Measurements from ENCODE around the gene MALRD1.

DNA sequence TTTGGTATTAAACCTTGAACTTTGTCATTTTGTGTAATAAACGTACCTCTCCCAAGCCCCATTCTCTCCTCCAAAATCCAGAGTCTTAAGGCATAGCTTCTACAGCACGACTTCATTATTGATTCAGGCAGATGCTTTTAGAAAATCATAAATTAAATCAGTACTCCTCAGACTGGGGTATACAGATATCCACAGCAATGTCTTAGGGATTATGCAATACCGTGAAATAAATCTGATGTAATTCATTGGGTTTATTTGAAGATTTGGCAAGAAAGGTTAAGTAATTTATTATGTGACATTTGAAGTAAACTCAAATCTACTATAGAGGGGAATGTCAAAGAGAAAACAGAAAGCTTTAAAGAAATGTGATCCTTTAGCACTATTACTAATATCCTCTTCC, 521.5 kb downstream of the MALRD1 start:
- no peak for TF ChIP-seq POLR2A (IDR thresholded peaks at IDR 0.05; ENCODE audit: low read depth, low read length)
- TF ChIP-seq TAF1 (IDR thresholded peaks at IDR 0.05; ENCODE audit: low read depth, low read length) = no peak
- TF ChIP-seq POLR2AphosphoS5 (IDR thresholded peaks at IDR 0.05; ENCODE audit: low read depth, low read length) = no peak
- TF ChIP-seq PAX5 (IDR thresholded peaks at IDR 0.05; ENCODE audit: insufficient read depth, low read length, severe bottlenecking) = no peak

Measured in GM12891 (cell line).